Choroid plexus epithelial cell (primary cell): ENCODE data around the gene SAMD4B.

Experiments used
- DNase-seq: peaks from one replicate; pipeline ENCODE4 v3.0.0-alpha.2; 2010; ENCODE audit warnings: low read depth
- H3K4me3 ChIP-seq: 2 replicates; pipeline ENCODE4 v1.5.1; 2011; ENCODE audit warnings: low read depth, mild to moderate bottlenecking, control low read depth, low read length, moderate library complexity
- TF ChIP-seq, protein P1 (sequence below): conservative IDR thresholded peaks from 2 replicates; pipeline ENCODE4 v1.5.1; 2011; ENCODE audit warnings: low read depth, mild to moderate bottlenecking, control low read depth, inconsistent platforms, low read length, moderate library complexity

Gene SAMD4B

GRCh38 chr19:39428283-39429112 is 86.3 kb downstream of the SAMD4B start:
- peak; percentile 93 for DNase-seq
- H3K4me3 ChIP-seq: no peak overlapping the region
- TF ChIP-seq, protein P1, sequence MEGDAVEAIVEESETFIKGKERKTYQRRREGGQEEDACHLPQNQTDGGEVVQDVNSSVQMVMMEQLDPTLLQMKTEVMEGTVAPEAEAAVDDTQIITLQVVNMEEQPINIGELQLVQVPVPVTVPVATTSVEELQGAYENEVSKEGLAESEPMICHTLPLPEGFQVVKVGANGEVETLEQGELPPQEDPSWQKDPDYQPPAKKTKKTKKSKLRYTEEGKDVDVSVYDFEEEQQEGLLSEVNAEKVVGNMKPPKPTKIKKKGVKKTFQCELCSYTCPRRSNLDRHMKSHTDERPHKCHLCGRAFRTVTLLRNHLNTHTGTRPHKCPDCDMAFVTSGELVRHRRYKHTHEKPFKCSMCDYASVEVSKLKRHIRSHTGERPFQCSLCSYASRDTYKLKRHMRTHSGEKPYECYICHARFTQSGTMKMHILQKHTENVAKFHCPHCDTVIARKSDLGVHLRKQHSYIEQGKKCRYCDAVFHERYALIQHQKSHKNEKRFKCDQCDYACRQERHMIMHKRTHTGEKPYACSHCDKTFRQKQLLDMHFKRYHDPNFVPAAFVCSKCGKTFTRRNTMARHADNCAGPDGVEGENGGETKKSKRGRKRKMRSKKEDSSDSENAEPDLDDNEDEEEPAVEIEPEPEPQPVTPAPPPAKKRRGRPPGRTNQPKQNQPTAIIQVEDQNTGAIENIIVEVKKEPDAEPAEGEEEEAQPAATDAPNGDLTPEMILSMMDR: no peak

DNA sequence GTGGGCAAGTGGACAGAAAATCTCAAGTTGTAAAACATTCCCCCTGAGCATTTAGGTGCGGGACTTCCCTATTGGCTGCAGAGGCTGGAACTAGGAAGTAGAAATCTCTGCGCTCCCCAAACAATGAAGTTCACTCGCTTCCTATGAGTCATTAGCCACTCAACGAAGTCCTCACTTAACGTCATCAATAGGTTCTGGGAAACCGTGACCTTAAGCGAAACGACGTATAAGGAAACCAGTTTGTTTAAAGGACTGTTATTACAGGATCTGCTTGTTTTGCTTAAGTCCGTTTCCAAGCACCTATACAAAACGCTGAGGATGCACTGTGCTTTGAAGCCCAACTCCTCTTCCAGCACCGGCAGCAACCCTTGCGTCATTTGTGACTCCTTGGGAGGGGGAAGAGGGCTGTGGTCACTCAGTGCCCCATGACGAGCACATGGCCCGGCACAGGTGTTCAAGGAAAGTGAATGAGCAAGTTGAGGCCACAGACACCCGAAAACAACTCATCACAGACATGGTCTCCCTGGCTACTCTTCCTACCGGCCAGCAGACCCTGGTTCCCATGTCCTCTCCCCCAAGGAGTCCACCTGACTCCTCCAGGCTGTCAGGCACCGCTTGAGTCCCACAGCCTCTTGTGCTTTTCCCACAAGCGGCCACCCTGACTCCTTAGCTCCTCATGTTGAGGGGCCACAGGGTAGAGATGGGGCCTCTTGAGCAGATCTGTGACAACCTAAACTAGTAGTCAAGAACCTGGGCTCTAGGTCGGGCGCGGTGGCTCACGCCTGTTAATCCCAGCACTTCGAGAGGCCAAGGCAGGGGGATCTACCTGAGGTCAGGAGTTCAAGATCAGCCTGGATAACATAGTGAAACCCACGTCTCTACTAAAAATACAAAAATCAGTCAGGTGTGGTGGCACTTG is 88.7 kb downstream of the SAMD4B start:
- peak overlapping the region; percentile 26 for H3K4me3 ChIP-seq
- TF ChIP-seq, protein P1: no peak
- DNase-seq: peak; percentile 99

DNA sequence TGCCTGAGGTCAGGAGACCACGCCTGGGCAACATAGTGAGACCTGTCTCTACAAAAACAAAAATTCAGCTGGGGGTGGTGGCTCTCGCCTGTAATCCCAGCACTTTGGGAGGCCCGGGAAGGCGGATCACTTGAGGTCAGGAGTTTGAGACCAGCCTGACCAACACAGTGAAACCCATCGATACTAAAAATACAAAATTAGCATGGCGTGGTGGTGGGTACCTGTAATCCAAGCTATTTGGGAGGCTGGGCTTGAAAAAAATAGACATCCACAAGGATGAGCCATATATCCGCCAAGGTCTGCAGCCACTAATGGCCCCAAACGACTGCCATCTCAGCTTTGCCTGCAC is 90.4 kb downstream of the SAMD4B start:
- DNase-seq: no peak
- TF ChIP-seq, protein P1: no peak

GRCh38 chr19:39433480-39434079 is 91.4 kb downstream of the SAMD4B start:
- TF ChIP-seq, protein P1: no peak
- no peak for DNase-seq
- H3K4me3 ChIP-seq: peak overlapping the region; percentile 10

More for the DNA sequence above, 90.4 kb downstream of the SAMD4B start:
- no peak overlapping the region for H3K4me3 ChIP-seq

GRCh38 chr19:39434123-39435076 is 92.2 kb downstream of the SAMD4B start:
- H3K4me3 ChIP-seq: peak overlapping the region; percentile 99
- no peak for DNase-seq
- TF ChIP-seq, protein P1: no peak
